GM18868 (cell line): ENCODE results near the gene KRTAP4-5.
"Not testable (repeated sequence)": the region's sequence is repeated elsewhere in the genome, so short reads cannot be mapped to it uniquely, and the experiment has no call there.

ENCODE experiments used
- ATAC-seq: cut with Tn5 transposase; IDR thresholded peaks from one replicate; pipeline ENCODE4 v1.9.1; 2021; ENCODE audit warnings: mild to moderate bottlenecking, moderate library complexity; ENCODE audit not compliant: unreplicated experiment

Gene KRTAP4-5

GRCh38 chr17:41111151-41111885 lies 38.3 kb downstream of the KRTAP4-5 start:
- no peak for ATAC-seq

DNA sequence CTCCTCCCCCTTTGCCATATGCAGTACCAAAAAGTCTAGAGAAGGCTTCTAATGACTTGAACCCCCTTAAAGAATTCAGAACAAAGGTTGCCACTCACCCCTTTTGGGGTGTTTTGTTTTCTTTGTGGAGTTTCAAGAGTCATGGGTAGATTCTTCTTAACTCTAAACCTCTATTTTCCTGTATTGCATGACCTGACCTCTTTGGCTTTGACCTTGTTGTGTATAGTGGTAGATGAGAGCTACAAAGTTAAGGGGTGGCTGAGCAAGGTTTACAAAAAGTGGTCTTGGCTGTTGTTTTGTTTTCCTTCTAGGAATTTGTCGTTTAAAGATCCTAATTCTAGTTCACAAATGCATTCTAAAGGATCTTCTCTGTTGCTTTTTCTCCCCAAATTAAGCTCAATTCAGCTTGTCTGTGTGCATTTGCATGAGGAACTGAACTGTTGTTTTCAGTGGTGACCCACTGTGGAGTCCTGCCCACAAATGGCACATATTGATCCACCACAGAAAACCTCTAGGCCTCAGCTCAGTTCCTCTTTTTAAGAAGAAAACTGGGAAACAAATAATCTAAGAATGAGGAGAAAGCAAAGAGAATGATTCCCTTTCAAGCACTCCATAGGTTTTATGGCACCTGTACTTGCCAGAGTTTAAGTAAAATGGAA lies 40.8 kb downstream of the KRTAP4-5 start:
- not testable (repeated sequence) for ATAC-seq

DNA sequence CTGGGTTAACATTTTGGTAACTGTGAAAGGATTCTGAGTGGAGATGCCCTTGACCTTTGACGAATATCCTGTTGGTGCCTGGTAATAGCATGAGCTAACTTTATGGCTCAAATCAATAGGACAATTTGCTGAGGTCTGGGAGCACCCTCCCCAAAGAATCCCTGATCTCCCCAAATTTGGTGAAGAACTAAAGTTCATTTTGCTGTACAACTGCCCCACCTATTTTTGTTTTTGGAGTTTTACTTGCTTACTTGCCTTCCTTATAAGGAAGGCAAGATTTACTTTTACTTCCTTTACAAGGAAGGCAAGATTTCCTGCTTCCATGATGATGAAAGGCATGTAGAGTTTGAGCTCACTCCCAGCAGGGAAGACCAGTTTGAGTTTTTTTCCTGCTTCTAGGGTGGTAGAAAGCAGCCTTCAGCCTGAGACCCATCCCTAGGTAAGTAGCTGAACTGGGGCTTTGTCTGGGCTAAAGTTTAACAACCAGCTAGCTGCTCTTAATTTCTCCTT lies 41.6 kb downstream of the KRTAP4-5 start:
- no peak for ATAC-seq

DNA sequence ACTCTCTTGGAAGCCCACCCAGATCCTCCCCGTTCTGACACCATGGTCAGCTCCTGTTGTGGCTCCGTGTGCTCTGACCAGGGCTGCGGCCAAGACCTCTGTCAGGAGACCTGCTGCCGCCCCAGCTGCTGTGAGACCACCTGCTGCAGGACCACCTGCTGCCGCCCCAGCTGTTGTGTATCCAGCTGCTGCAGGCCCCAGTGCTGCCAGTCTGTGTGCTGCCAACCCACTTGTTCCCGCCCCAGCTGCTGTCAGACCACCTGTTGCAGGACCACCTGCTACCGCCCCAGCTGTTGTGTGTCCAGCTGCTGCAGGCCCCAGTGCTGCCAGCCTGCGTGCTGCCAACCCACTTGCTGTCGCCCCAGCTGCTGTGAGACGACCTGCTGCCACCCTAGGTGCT lies 44.3 kb downstream of the KRTAP4-5 start, which contains the start of gene KRTAP4-9:
Gene KRTAP4-9 (plus strand): TSS at position 43 of the 400 bp plus-strand sequence. CDS start 0 bp downstream, at position 43.
- not testable (repeated sequence) for ATAC-seq

DNA sequence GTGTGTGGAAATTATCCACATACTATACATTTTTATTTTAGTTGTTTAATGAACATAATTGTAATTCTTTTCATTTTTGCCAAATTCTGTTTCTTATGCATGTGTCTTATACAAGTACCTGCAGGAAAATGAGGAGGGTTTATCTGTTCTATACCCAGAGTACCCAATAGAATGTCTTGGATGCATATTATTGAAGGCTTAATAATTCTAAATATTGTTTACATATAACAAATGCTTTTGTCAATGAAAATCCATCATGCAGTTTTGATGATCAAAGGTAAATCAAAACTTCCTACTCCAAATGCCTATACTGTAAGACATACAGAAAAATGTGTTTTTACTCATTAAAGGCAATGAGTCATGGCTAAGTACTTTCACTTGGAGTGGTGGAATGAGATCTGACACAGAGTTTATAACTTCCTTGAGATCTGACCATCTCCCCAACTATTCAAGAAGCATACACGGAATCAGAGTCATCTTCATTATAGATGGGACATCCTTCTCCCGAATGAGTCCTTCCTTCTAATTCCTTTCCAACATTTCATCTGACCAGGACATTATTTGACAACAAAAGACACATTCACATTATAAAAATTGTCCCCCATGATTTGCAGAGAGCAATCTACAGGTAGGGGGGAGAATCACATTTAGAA lies 45.1 kb downstream of the KRTAP4-5 start:
- not testable (repeated sequence) for ATAC-seq

DNA sequence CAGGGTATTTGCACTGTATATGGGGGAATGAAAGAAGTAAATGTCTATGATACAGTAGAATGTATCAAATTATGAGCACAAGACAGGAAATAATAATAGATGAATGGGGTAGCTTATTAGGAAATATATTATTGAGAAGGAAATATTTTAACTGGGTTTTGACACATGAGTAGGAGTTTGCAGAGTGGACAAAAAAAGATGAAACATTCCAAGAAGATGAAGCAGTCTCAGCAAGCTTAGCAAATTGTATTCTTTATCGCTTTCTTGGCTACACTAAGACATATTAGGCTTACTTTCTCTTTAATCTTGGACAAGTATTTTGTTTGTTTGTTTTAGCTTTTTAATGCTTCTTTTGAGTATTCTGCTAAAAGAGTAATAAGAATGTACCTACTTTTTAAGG lies 45.7 kb downstream of the KRTAP4-5 start:
- no peak for ATAC-seq

DNA sequence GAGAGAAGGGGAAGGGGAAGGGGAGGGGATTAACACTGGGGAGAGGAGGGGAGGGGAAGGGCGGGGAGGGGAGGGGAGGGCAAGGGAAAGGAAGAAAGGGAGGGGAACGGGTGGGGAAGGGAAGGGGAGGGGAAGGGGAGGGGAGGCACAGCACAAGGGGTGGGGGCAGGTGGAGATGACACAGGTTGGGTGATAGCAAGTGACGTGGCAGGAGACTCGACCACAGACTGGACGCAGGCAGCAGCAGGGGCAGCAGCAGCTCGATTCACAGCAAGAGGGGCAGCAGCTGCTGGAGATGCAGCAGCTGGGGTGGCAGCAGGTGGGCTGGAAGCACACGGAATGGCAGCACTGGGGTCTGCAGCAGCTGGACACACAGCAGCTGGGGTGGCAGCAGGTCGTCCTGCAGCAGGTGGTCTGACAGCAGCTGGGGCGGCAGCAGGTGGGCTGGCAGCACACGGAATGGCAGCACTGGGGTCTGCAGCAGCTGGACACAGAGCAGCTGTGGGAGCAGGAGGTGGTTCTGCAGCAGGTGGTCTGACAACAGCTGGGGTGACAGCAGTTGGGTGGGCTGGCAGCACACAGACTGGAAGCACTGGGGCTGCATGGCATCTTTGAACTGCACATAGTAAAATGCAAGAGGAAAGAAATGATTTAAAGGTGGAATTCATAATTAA lies 47.9 kb downstream of the KRTAP4-5 start, which contains the start of gene KRTAP4-16:
Gene KRTAP4-16 (minus strand): TSS at position 624 of the 674 bp plus-strand sequence. CDS start 0 bp downstream, at position 624.
- no peak for ATAC-seq

GRCh38 chr17:41099682-41100480 lies 49.7 kb downstream of the KRTAP4-5 start:
- ATAC-seq, result not testable (repeated sequence)
